ENCODE data around the gene TKT.

The TKT gene

GRCh38 chr3:53194210-53195065 is 61.4 kb downstream of the TKT start:
- DNase-seq = no peak

DNA sequence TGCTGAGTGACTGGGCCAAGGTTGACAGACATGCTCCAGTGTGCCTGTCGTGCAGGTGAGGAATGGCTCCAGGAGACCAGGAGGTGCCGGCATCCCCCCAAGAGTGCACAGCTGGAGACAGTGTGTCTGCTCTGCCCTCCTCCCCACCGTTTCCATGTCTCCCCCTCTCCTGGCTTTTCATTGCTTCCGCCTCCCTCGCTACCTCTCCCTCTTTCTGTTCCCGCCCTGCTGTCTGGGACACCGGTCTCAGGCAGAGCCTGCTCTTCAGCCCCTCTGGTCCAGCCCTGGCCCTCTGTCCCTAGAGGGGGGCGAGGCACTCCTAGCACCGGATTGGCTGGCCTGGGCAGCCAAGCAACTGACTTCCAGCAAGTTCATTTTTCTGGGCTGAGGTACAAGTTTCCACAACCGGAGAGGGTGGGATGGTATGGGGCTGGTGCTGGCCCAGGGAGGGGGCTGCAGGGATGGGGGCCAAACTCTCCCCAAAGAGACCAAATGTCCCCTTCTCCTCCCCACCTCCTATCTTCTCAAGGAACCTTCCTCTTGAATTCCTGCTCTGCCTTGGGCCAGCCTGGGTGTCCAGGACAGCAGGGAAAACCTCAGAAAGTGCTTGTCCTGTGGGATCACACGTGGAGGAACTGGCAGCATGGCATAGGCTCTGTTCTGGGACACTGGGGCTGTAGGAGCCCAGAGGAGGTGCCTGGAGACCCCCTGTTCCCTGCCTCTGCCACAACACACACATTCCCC is 62.2 kb downstream of the TKT start:
- DNase-seq = no peak

DNA sequence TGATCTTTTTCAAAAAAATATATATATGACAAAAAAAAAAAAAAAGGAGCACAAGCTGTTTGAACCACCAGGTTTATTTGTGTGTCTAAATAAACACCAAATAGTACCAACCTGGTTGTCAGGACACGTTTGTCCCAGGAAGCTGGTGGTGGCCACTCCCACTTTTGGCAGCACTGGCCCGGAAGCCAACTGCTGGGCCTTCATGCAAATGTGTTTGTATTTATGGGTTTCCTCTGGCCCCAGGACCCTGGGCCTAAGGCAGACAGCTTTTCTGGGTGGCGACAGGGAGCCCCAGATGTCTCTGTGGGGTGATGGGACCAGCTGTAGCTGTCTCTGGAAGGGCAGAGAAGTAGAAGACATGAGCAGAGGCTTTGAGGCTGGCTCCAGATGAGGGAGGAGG is 63.2 kb downstream of the TKT start:
- DNase-seq = no peak

GRCh38 chr3:53191836-53192480 is 63.9 kb downstream of the TKT start:
- DNase-seq = no peak

- DNase-seq = no peak
These were observed 65.2 kb downstream of the TKT start for GRCh38 chr3:53190659-53191058.

DNA sequence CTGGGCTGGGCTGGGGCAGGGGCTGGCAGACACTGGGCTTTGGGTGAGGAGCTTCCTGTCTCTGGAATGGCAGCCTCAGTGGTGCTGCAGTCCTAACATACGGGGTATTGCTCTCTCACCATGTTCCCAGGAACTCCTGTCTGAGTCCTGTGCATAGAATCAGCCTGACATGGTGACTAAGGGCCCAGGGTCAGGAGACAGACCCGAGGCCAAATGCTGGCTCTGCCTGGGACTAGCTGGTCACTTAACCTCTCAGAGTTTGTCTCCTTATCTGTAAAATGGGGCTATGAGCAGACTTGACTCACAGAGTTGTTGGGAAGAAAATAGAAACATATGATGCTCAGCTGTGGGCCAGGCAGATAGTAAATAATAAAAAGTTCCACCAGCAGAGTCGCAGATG is 66.5 kb downstream of the TKT start:
- DNase-seq = no peak

- DNase-seq = no peak
These were observed 67.1 kb downstream of the TKT start for GRCh38 chr3:53188720-53189119.

GRCh38 chr3:53188136-53188685 is 67.6 kb downstream of the TKT start:
- DNase-seq = no peak

DNA sequence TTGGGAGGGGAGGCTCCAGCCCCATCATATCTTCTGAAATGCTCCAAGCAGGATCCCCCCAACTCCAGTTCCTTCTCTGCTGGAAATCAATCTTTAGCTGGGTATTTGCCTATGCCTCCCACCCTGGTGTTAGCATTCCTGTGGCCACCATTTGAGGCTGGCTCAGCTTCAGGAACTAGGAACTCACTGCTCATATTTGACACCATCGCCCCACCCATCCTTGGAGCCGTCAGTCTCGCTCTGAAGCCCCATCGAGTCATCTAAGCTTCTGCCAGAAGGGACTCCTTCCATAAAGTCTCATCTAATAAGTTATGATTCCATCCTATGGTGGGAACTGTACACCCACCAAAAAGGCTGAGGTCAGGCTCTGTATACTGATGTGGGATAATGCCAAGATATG is 68.4 kb downstream of the TKT start:
- no peak for DNase-seq

GRCh38 chr3:53186726-53187125 is 69.1 kb downstream of the TKT start:
- no peak for DNase-seq

DNA sequence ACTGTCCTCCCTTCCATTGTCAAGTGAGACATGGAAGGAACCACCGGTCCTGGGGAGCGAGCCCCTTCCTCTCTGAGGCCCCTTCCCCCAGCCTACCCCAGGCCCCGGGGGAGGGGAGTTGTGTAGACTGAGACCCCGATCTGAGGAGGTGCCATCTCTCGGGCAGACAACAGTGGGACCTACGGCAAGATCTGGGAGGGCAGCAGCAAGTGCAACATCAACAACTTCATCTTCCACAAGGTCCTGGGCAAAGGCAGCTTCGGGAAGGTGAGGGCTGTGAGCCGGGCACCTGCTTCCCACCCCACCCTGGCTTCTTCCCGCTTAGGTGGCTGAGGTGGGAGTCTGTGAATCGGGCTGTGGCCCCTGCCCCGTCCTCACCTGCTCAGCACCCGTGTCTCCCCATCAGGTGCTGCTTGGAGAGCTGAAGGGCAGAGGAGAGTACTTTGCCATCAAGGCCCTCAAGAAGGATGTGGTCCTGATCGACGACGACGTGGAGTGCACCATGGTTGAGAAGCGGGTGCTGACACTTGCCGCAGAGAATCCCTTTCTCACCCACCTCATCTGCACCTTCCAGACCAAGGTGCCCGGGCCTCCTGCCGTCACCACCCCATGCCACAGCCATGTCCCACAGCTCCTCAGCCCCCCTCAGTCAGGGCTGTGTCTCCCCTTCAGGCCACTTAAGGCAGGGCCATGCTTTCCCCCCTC is 69.9 kb downstream of the TKT start:
- no peak for DNase-seq

DNA sequence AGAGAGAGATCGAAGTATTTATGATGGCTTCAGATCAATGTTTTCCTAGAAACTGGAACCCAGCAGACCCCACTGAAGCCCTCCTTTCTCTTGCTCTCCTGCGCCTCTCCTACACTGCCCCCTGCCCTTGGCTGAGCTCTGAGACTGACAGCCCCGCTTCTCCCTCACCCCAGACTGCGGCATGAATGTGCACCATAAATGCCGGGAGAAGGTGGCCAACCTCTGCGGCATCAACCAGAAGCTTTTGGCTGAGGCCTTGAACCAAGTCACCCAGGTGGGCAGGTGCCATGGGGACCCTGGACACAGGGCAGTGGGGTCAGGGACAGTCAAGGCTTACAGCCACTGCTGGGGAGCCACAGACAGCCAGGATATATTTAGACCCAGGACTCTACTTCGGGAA is 71.1 kb downstream of the TKT start:
- DNase-seq = no peak

DNA sequence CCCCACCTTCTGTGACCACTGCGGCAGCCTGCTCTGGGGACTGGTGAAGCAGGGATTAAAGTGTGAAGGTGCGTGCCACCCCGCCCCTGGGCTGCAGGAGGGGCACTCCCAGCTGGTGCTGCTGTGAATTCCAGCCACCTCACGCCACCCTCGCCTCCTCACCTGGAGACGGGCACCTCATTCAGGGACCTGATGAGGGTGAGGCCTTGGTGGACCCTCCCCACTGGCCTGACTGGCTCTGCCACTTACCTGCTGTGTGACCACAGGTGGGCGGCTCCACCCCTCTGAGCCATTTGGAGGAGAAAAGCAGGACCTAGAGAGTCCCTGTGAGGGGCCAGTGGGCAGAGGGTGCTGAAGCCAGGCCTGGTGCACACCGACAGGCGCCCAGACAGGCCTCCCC is 72.3 kb downstream of the TKT start:
- DNase-seq = no peak

- no peak for DNase-seq
These were observed 73.0 kb downstream of the TKT start for GRCh38 chr3:53182764-53183355.

GRCh38 chr3:53181528-53181927 is 74.3 kb downstream of the TKT start:
- no peak for DNase-seq

DNA sequence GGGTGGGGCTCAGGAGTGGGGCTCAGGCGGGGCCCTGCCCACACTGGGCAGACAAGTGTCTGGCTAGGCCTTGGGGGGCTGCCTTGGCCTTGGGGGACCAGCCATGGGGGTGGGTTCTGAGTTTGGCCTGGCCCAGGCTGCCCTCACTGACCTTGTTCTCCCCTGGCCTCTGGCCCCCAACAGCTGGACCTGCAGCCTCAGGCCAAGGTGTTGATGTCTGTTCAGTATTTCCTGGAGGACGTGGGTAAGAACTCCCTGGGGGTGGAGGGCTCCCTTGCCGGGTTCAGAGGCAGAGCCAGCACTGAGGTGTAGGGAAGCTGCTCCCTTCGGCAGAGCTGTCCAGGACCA is 74.8 kb downstream of the TKT start:
- no peak for DNase-seq

DNA sequence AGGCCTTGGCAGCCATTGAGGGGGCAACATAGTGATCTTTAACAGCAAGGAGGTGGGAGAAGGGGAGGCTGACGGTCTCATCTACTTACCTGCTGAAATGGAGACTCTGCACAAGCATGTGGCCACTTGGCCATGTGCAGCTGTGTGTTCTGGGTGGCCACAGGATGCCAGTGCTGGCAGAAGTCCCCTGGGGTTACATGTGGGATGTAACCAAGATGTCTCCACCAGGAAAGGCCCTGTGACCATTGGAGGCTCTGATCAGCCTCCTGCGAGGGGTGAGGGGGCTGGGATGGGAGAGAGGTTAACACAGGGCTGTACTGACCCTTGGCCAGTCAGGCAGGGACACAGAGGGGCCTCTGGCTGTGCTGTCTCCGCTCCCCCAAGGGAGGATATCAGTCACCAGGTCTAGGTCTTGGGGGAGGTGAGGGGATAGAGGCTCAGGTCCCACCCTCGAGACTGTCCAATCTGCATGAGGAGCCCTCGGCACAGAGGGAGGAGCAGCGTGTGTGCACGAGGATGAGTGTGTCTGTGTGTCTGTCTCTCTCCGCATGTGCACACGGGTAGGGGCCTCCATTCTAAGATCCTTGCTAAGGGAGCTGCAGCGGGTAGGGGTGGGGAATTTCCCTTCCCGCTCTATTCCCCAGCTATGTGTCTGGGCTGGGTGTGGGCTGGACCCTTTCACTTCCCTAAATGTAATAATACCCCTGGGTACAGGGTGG is 75.4 kb downstream of the TKT start:
- no peak for DNase-seq

DNA sequence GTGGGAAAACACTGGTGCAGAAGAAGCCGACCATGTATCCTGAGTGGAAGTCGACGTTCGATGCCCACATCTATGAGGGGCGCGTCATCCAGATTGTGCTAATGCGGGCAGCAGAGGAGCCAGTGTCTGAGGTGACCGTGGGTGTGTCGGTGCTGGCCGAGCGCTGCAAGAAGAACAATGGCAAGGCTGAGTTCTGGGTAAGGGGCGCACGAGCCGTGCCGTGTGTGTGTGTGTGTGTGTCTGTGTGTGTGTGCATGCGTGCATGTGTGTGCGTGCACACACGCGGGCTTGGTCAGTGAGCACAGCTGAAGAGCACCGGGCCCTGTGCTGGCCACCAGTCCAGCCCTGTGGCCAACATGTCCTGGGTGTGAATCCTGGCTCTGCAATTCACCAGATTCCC is 76.2 kb downstream of the TKT start:
- no peak for DNase-seq

GRCh38 chr3:53178246-53178645 is 77.6 kb downstream of the TKT start:
- no peak for DNase-seq

- DNase-seq = no peak
These were observed 79.9 kb downstream of the TKT start for GRCh38 chr3:53175613-53176540.
